ENCODE measurements around the gene ADAMTS3. TPM values are rescaled to one million over a fixed set of nuclear protein-coding genes. Genes with fewer than 3 reads are reported as not detected.

ADAMTS3 gene
- total RNA-seq, 1 donor from 2014 or later: 10.3 TPM

DNA sequence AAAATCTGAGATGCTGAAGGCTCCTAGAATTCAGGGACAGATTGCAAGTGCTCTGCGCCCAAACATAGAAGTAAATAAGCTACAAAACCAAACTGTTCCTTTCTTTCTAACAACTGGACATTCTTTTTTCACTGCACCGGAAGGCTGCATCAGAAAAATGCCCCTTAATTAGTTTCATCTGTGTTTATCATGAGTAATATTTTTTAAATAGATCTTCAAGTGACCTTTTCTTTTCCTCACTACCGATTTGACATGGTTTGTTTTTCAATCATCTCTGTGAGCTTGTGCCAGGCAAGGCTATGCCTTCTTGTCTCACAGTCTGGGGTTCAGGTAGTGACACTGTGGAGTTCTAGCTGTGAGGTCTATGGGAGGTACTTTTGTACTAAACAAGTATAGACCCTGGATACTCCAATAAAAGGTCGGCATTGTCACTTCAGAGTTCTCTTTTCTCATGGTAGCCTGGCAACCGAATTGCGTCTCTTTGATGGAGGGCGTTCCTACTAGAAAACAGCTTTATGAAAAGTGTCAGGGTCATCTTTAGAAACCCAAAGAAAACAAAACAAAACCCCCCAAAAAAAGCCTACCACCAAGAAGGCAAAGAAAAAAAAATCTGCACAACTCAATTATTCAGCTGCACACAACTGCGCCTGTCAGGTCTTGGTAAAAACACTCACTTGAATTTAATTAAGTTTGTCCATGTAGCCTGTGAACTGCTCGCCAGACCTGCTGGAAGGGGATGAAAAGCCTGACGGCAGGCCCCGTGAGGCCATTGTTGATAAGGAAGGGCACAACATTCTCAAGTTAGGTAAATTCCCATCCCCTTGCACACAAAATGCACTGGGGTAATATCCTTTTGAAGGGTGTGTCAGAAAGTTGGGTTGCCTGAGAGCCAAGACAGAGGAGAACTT lies 22.8 kb upstream of the ADAMTS3 start:
- Mint-ChIP-seq H3K27me3 (no peaks in the 10 kb centered on the region), H3K4me3 (no peak overlapping the region), H3K9me3 (no peaks in the 10 kb centered on the region), H3K36me3 (no peaks in the 10 kb centered on the region), H3K4me1 (ENCODE audit: unreplicated experiment) (peaks cover 10% of the 10 kb centered on the region), H3K27ac (no peak overlapping the region)
- no peak for DNase-seq (ENCODE audit: extremely low spot score, unreplicated experiment)
- TF ChIP-seq, protein P1, sequence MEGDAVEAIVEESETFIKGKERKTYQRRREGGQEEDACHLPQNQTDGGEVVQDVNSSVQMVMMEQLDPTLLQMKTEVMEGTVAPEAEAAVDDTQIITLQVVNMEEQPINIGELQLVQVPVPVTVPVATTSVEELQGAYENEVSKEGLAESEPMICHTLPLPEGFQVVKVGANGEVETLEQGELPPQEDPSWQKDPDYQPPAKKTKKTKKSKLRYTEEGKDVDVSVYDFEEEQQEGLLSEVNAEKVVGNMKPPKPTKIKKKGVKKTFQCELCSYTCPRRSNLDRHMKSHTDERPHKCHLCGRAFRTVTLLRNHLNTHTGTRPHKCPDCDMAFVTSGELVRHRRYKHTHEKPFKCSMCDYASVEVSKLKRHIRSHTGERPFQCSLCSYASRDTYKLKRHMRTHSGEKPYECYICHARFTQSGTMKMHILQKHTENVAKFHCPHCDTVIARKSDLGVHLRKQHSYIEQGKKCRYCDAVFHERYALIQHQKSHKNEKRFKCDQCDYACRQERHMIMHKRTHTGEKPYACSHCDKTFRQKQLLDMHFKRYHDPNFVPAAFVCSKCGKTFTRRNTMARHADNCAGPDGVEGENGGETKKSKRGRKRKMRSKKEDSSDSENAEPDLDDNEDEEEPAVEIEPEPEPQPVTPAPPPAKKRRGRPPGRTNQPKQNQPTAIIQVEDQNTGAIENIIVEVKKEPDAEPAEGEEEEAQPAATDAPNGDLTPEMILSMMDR (conservative IDR thresholded peaks at IDR 0.05): no peak

DNA sequence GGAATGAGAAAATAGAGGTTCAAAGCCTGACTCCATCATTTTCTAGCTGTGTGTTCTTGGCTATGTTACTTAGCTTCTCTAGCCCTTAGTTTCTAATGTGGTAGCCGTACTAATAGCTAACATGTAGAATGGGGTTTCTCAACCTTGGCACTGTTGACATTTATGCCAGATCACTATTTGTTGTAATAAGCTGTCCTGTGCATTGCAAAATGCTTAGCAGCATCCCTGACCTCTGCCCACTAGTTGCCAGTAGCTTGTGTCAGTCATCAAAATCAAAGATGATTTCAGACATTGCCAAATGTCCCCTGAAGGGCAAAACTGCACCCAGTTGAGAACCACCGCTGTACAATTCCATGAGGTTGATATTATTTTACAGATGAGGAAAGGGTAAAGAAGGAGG lies 18.3 kb upstream of the ADAMTS3 start:
- H3K27me3 Mint-ChIP-seq: no peaks in the 10 kb centered on the region
- no peaks in the 10 kb centered on the region for H3K9me3 Mint-ChIP-seq
- H3K4me3 Mint-ChIP-seq: no peak overlapping the region
- no peaks in the 10 kb centered on the region for H3K36me3 Mint-ChIP-seq
- no peak for DNase-seq (ENCODE audit: extremely low spot score, unreplicated experiment)
- H3K4me1 Mint-ChIP-seq (ENCODE audit: unreplicated experiment): peaks cover 10% of the 10 kb centered on the region
- H3K27ac Mint-ChIP-seq: no peak overlapping the region
- TF ChIP-seq, protein P1 (conservative IDR thresholded peaks at IDR 0.05): no peak

DNA sequence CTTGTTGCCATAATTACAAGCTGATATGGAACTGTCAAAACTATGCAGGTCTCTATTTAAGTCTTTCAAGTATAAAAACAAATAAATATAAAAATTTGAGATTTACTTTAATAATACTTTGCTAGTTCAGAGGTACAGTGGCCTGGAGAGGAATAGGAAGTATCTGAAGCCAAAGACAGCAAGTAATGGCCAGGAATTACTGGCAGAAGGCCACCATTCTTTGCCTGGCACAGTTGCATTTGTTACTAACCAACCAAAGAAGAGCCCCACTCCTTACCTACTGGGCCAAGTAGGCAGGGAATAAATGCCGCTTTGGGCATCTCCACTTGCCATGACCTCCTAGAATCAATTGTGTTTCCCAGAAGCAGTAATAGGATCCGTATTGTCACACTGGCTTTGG lies 13.8 kb upstream of the ADAMTS3 start:
- no peaks in the 10 kb centered on the region for H3K36me3 Mint-ChIP-seq
- TF ChIP-seq, protein P1 (conservative IDR thresholded peaks at IDR 0.05): no peak
- H3K27me3 Mint-ChIP-seq: no peaks in the 10 kb centered on the region
- no peak overlapping the region for H3K4me3 Mint-ChIP-seq
- H3K27ac Mint-ChIP-seq: no peak overlapping the region
- no peaks in the 10 kb centered on the region for H3K4me1 Mint-ChIP-seq (ENCODE audit: unreplicated experiment)
- DNase-seq (ENCODE audit: extremely low spot score, unreplicated experiment): no peak
- H3K9me3 Mint-ChIP-seq: no peaks in the 10 kb centered on the region

DNA sequence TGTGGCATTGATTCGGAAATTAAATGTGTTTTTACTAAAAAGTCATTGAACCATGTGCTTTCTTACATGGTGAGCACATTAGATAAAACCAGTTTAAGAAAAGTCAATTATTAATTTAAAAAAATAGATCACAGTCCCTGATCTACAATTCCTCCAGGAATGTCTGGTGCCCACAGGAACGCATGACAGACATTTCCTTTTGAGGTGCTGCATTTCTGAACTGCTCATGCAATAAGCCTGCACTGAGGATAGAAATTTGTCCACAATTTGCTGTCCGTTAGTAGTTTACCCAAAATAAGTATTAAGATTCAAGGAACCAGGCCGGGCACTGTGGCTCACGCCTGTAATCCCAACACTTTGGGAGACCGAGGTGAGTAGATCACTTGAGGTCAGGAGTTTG lies 8.2 kb upstream of the ADAMTS3 start:
- Mint-ChIP-seq H3K27ac (no peak overlapping the region), H3K4me3 (no peak overlapping the region), H3K9me3 (no peaks in the 10 kb centered on the region), H3K36me3 (no peaks in the 10 kb centered on the region), H3K27me3 (no peaks in the 10 kb centered on the region), H3K4me1 (ENCODE audit: unreplicated experiment) (no peaks in the 10 kb centered on the region)
- no peak for DNase-seq (ENCODE audit: extremely low spot score, unreplicated experiment)
- TF ChIP-seq, protein P1 (conservative IDR thresholded peaks at IDR 0.05): no peak

DNA sequence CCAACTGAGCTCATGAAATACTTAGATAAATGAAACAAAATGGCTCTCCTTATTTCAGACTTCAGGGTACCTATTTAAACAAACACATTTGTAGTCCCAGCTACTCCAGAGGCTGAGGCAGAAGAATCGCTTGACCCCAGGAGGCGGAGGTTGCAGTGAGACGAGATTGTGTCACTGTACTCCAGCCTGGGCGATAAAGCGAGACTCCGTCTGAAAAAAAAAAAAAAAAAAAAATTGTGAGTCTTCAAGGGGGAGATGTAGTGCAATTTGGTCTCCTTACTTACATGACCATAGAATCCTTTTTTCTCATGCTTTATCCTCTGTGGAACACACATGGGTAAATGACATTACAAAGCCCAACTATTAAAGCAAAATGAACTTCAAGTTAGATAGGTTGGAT lies 2.3 kb upstream of the ADAMTS3 start:
- H3K4me1 Mint-ChIP-seq (ENCODE audit: unreplicated experiment): peaks cover 27% of the 10 kb centered on the region
- peaks cover 10% of the 10 kb centered on the region for H3K27me3 Mint-ChIP-seq
- TF ChIP-seq, protein P1 (conservative IDR thresholded peaks at IDR 0.05): no peak
- H3K27ac Mint-ChIP-seq: no peak overlapping the region
- DNase-seq (ENCODE audit: extremely low spot score, unreplicated experiment): no peak
- no peak overlapping the region for H3K4me3 Mint-ChIP-seq
- no peaks in the 10 kb centered on the region for H3K9me3 Mint-ChIP-seq
- H3K36me3 Mint-ChIP-seq: no peaks in the 10 kb centered on the region

Data from type B pancreatic cell (in vitro differentiated cells).